PFSK-1 (cell line): ENCODE data around the gene ITSN2.

Source experiments
- FOXP2 ChIP-seq: optimal IDR thresholded peaks from 2 replicates; pipeline ENCODE3; 2011; ENCODE audit warnings: borderline replicate concordance, control low read depth, inconsistent platforms; ENCODE audit not compliant: insufficient read depth; ENCODE audit errors: extremely low read length, extremely low read depth
- POLR2AphosphoS5 ChIP-seq: IDR thresholded peaks from 2 replicates; pipeline ENCODE4 v1.6.1; 2012; ENCODE audit warnings: low read depth, mild to moderate bottlenecking, control low read depth, low read length, moderate library complexity
- REST ChIP-seq, 2 experiments: IDR thresholded peaks; 2 replicates each; pipeline versions ENCODE4 v1.6.1 to v1.8.0; 2011 to 2012; ENCODE audit warnings: low read depth in 2 of 2, low read length in 2 of 2, control low read depth in 1 of 2, inconsistent platforms in 1 of 2, mild to moderate bottlenecking in 1 of 2, moderate library complexity in 1 of 2; ENCODE audit not compliant: insufficient read depth in 1 of 2
- SIN3A ChIP-seq: IDR thresholded peaks from 2 replicates; pipeline ENCODE4 v1.6.1; 2012; ENCODE audit warnings: mild to moderate bottlenecking, low read length, moderate library complexity, borderline replicate concordance; ENCODE audit not compliant: insufficient read depth
- TAF1 ChIP-seq: IDR thresholded peaks from 2 replicates; pipeline ENCODE4 v1.6.1; 2012; ENCODE audit warnings: low read length, control low read depth, borderline replicate concordance; ENCODE audit not compliant: insufficient read depth

- TF ChIP-seq REST (IDR thresholded peaks at IDR 0.05; ENCODE audit: insufficient read depth in 1 of 2, low read depth in 2 of 2, low read length in 2 of 2) (no peak), SIN3A (no peak), TAF1 (no peak), POLR2AphosphoS5 (no peak), FOXP2 (no peak)
Measured at GRCh38 chr2:24190503-24190902, 169.8 kb downstream of the ITSN2 start.
